ENCODE data around the gene KLHL40. TPM values are rescaled to one million over a fixed set of nuclear protein-coding genes. Genes with fewer than 3 reads are reported as not detected.

KLHL40 gene
- total and polyA plus RNA-seq, 12 donors: 0.03 to 0.54 (median 0.11) TPM; not detected in 9

GRCh38 chr3:42710323-42711021 lies 25.1 kb downstream of the KLHL40 start:
- no peak for TF ChIP-seq POLR2A (IDR thresholded peaks at IDR 0.05)
- no peak for TF ChIP-seq CTCF (IDR thresholded peaks at IDR 0.05)
- Histone ChIP-seq H3K4me3 (no peak overlapping the region), H3K4me1 (replicated peaks in 1 of 2) (no peaks in the 10 kb centered on the region), H3K9me3 (replicated peaks in 1 of 3) (no peaks in the 10 kb centered on the region), H3K27ac (no peak overlapping the region), H3K36me3 (replicated peaks in 1 of 2) (no peaks in the 10 kb centered on the region), H3K27me3 (no peaks in the 10 kb centered on the region)
- peak in 3 of 7 donors; percentile 2 to 14 (median 2) for DNase-seq
- WGBS, 4 donors: 81 to 89% (median 84%) methylated on average over 6 to 7 of the region's 7 CpGs
- intact Hi-C loops (cut with DNase I): no loop called here

GRCh38 chr3:42711491-42712343 lies 26.4 kb downstream of the KLHL40 start:
- no peak for TF ChIP-seq POLR2A (IDR thresholded peaks at IDR 0.05)
- TF ChIP-seq CTCF (IDR thresholded peaks at IDR 0.05): no peak
- no peaks in the 10 kb centered on the region for H3K4me1 ChIP-seq (replicated peaks in 1 of 2)
- no peaks in the 10 kb centered on the region for H3K36me3 ChIP-seq (replicated peaks in 1 of 2)
- H3K27ac ChIP-seq: no peak overlapping the region
- H3K27me3 ChIP-seq: no peaks in the 10 kb centered on the region
- peak in 2 of 7 donors; percentile 5 to 8 for DNase-seq
- WGBS, 4 donors: 63 to 75% (median 70%) methylated on average over 5 to 6 of the region's 6 CpGs
- no peak overlapping the region for H3K4me3 ChIP-seq
- no peaks in the 10 kb centered on the region for H3K9me3 ChIP-seq (replicated peaks in 1 of 3)
- intact Hi-C loops (cut with DNase I): no loop called here

- Histone ChIP-seq H3K27ac (no peak overlapping the region), H3K36me3 (replicated peaks in 1 of 2) (no peaks in the 10 kb centered on the region), H3K9me3 (replicated peaks in 1 of 3) (no peaks in the 10 kb centered on the region), H3K4me1 (replicated peaks in 1 of 2) (no peaks in the 10 kb centered on the region), H3K4me3 (no peak overlapping the region), H3K27me3 (no peaks in the 10 kb centered on the region)
- no peak for DNase-seq
- WGBS, 4 donors: 77 to 90% (median 83%) methylated on average over 3 to 4 of the region's 4 CpGs
- intact Hi-C loops (cut with DNase I): no loop called here
- no peak for TF ChIP-seq CTCF (IDR thresholded peaks at IDR 0.05)
- TF ChIP-seq POLR2A (IDR thresholded peaks at IDR 0.05): no peak
Measured at GRCh38 chr3:42712344-42712648, 27.0 kb downstream of the KLHL40 start.

- intact Hi-C loops (cut with DNase I): no loop called here
- no peaks in the 10 kb centered on the region for H3K9me3 ChIP-seq (replicated peaks in 1 of 3)
- no peaks in the 10 kb centered on the region for H3K4me1 ChIP-seq (replicated peaks in 1 of 2)
- no peak overlapping the region for H3K27ac ChIP-seq
- DNase-seq: peak in 2 of 7 donors; percentile 5 to 28
- H3K36me3 ChIP-seq (replicated peaks in 1 of 2): no peaks in the 10 kb centered on the region
- H3K27me3 ChIP-seq: no peaks in the 10 kb centered on the region
- no peak overlapping the region for H3K4me3 ChIP-seq
- 75 to 96% (median 79%) methylated on average over 4 to 5 of the region's 5 CpGs for WGBS, 4 donors
- no peak for TF ChIP-seq POLR2A (IDR thresholded peaks at IDR 0.05)
- no peak for TF ChIP-seq CTCF (IDR thresholded peaks at IDR 0.05)
Measured at GRCh38 chr3:42712688-42713372, 27.5 kb downstream of the KLHL40 start.
